H9 (cell line): Measurements from ENCODE around the gene TMEM240. TPM values are rescaled to one million over a fixed set of nuclear protein-coding genes. Genes with fewer than 3 reads are reported as not detected.

ENCODE experiments used
- DNase-seq: peaks from one replicate; pipeline ENCODE4 v3.0.0-alpha.2; 2017
- H2AFZ ChIP-seq: one replicate; pipeline ENCODE4 v1.6.1; 2013; ENCODE audit warnings: mild to moderate bottlenecking, low read length, control low read depth, moderate library complexity
- H2AK5ac ChIP-seq: 2 replicates; pipeline ENCODE4 v1.6.1; 2013; ENCODE audit warnings: low read length, control low read depth, mixed read lengths; ENCODE audit not compliant: insufficient read length
- H2BK120ac ChIP-seq: one replicate; pipeline ENCODE4 v1.6.1; 2013; ENCODE audit warnings: low read depth, mild to moderate bottlenecking, low read length, control low read depth, inconsistent platforms; ENCODE audit not compliant: poor library complexity, severe bottlenecking
- H2BK12ac ChIP-seq: 2 replicates; pipeline ENCODE4 v1.6.1; 2013; ENCODE audit warnings: low read length, control low read depth, mixed read lengths, low read depth; ENCODE audit not compliant: insufficient read length
- H2BK15ac ChIP-seq: 2 replicates; pipeline ENCODE4 v1.6.1; 2013; ENCODE audit warnings: low read depth, low read length, control low read depth
- H2BK20ac ChIP-seq: one replicate; pipeline ENCODE4 v1.6.1; 2013; ENCODE audit warnings: low read depth, mild to moderate bottlenecking, low read length, control low read depth, inconsistent platforms; ENCODE audit not compliant: poor library complexity, severe bottlenecking
- H2BK5ac ChIP-seq: 2 replicates; pipeline ENCODE4 v1.6.1; 2013; ENCODE audit warnings: low read length, control low read depth, mixed read lengths; ENCODE audit not compliant: insufficient read length
- H3K14ac ChIP-seq: 2 replicates; pipeline ENCODE4 v1.6.1; 2013; ENCODE audit warnings: low read length, control low read depth; ENCODE audit not compliant: insufficient read depth
- H3K18ac ChIP-seq: 2 replicates; pipeline ENCODE4 v1.6.1; 2013; ENCODE audit warnings: low read depth, mild to moderate bottlenecking, mixed read lengths, low read length, control low read depth; ENCODE audit not compliant: insufficient read length
- H3K23ac ChIP-seq: 2 replicates; pipeline ENCODE4 v1.6.1; 2013; ENCODE audit warnings: low read length, control low read depth, mixed read lengths, low read depth; ENCODE audit not compliant: insufficient read length
- H3K23me2 ChIP-seq: 2 replicates; pipeline ENCODE4 v1.6.1; 2013; ENCODE audit warnings: low read depth, mild to moderate bottlenecking, mixed read lengths, low read length, control low read depth; ENCODE audit not compliant: insufficient read length, poor library complexity, severe bottlenecking
- H3K27ac ChIP-seq: 2 replicates; pipeline ENCODE4 v1.5.1; 2013; ENCODE audit warnings: low read length, control low read depth, mixed read lengths, low read depth; ENCODE audit not compliant: insufficient read length
- H3K27me3 ChIP-seq: 2 replicates; pipeline ENCODE4 v1.6.1; 2013; ENCODE audit warnings: low read length, control low read depth, inconsistent platforms; ENCODE audit not compliant: insufficient read depth
- H3K4ac ChIP-seq: 2 replicates; pipeline ENCODE4 v1.6.1; 2013; ENCODE audit warnings: low read depth, mild to moderate bottlenecking, control low read depth, inconsistent platforms, low read length, moderate library complexity
- H3K4me1 ChIP-seq: 2 replicates; pipeline ENCODE4 v1.6.1; 2013; ENCODE audit warnings: low read length, control low read depth, inconsistent platforms; ENCODE audit not compliant: insufficient read depth
- H3K4me2 ChIP-seq: 2 replicates; pipeline ENCODE4 v1.6.1; 2013; ENCODE audit warnings: low read length, control low read depth, mixed read lengths; ENCODE audit not compliant: insufficient read length, insufficient read depth
- H3K56ac ChIP-seq: 2 replicates; pipeline ENCODE4 v1.6.1; 2013; ENCODE audit warnings: low read depth, mild to moderate bottlenecking, mixed read lengths, low read length, control low read depth; ENCODE audit not compliant: insufficient read length
- H3K79me1 ChIP-seq: 2 replicates; pipeline ENCODE4 v1.6.1; 2013; ENCODE audit warnings: low read depth, mild to moderate bottlenecking, moderate library complexity, low read length, control low read depth, inconsistent platforms; ENCODE audit not compliant: insufficient read depth, poor library complexity, severe bottlenecking
- H3K79me2 ChIP-seq: 2 replicates; pipeline ENCODE4 v1.6.1; 2013; ENCODE audit warnings: low read length, control low read depth, inconsistent platforms; ENCODE audit not compliant: insufficient read depth
- H3K9ac ChIP-seq: 2 replicates; pipeline ENCODE4 v1.6.1; 2013; ENCODE audit warnings: low read length, control low read depth, mixed read lengths; ENCODE audit not compliant: insufficient read length; ENCODE audit errors: extremely low read depth
- H3K9me3 ChIP-seq: one replicate; pipeline ENCODE4 v1.6.1; 2013; ENCODE audit warnings: low read depth, low read length, inconsistent platforms; ENCODE audit not compliant: control insufficient read depth
- H3T11ph ChIP-seq: one replicate; pipeline ENCODE4 v1.6.1; 2013; ENCODE audit warnings: mild to moderate bottlenecking, low read length, control low read depth, inconsistent platforms
- H4K20me1 ChIP-seq: one replicate; pipeline ENCODE4 v1.6.1; 2013; ENCODE audit not compliant: control insufficient read depth, insufficient read length, insufficient read depth
- H4K5ac ChIP-seq: 2 replicates; pipeline ENCODE4 v1.6.1; 2013; ENCODE audit warnings: low read depth, mild to moderate bottlenecking, mixed read lengths, low read length, control low read depth; ENCODE audit not compliant: insufficient read length
- H4K8ac ChIP-seq: replicated peaks from 2 replicates; pipeline ENCODE4 v1.6.1; 2013; ENCODE audit warnings: low read length, control low read depth, mixed read lengths, low read depth; ENCODE audit not compliant: insufficient read length
- H4K91ac ChIP-seq: 2 replicates; pipeline ENCODE4 v1.6.1; 2013; ENCODE audit warnings: low read depth, mild to moderate bottlenecking, moderate library complexity, mixed read lengths, low read length, control low read depth; ENCODE audit not compliant: insufficient read length
- H3K27ac Mint-ChIP-seq, 3 experiments: 2 replicates in 2 of 3; 3 replicates in 1 of 3; pipeline ENCODE4 v1.8.0; 2020 to 2021; ENCODE audit warnings: mixed read lengths in 3 of 3, mild to moderate bottlenecking in 1 of 3, moderate library complexity in 1 of 3
- H3K27me3 Mint-ChIP-seq: 2 replicates; pipeline ENCODE4 v1.8.0; 2021; ENCODE audit warnings: low read depth, mild to moderate bottlenecking, moderate library complexity, mixed read lengths
- H3K36me3 Mint-ChIP-seq, 3 experiments: 2 replicates in 2 of 3; 3 replicates in 1 of 3; pipeline ENCODE4 v1.8.0; 2020 to 2021; ENCODE audit warnings: low read depth in 3 of 3, mixed read lengths in 3 of 3; ENCODE audit not compliant: insufficient read depth in 1 of 3
- H3K4me1 Mint-ChIP-seq, 2 experiments: 2 replicates each; pipeline ENCODE4 v1.8.0; 2020; ENCODE audit warnings: mixed read lengths in 2 of 2
- H3K4me3 Mint-ChIP-seq, 2 experiments: 2 replicates in 1 of 2; 3 replicates in 1 of 2; pipeline ENCODE4 v1.8.0; 2020 to 2021; ENCODE audit warnings: mild to moderate bottlenecking in 2 of 2, mixed read lengths in 2 of 2, moderate library complexity in 1 of 2
- H3K9me3 Mint-ChIP-seq, 2 experiments: 2 replicates in 1 of 2; 3 replicates in 1 of 2; pipeline ENCODE4 v1.8.0; 2020; ENCODE audit warnings: mild to moderate bottlenecking in 2 of 2, mixed read lengths in 2 of 2, moderate library complexity in 1 of 2
- CTCF ChIP-seq: fragments of 200-600 bp; sonication (generic); conservative IDR thresholded peaks from 3 replicates; pipeline ENCODE4 v1.8.0; 2021; ENCODE audit warnings: antibody characterized with exemption, mild to moderate bottlenecking
- WGBS: extraction: QIAGEN DNeasy Blood & Tissue Kit; methylation state at CpG from one replicate; pipeline ENCODE4 v1.1.7; 2013; ENCODE audit warnings: missing lambda C conversion rate, low lambda C conversion rate, mixed read lengths; ENCODE audit not compliant: insufficient read length; ENCODE audit errors: extremely low coverage; 5-methylcytosine and 5-hydroxymethylcytosine counted together
- total RNA-seq: library from RNA; stranded (reverse); gene quantifications from 2 replicates; pipeline ENCODE4 v1.2.1, GENCODE V29; 2021

TMEM240 gene
- total RNA-seq, 1 experiment from 2014 or later: 8.7 TPM

- H3K9me3 ChIP-seq: no peaks in the 10 kb centered on the region
- H3T11ph ChIP-seq: no peak overlapping the region
- no peak overlapping the region for H4K5ac ChIP-seq
- no peak overlapping the region for H2BK12ac ChIP-seq
- H3K4me2 ChIP-seq: no peak overlapping the region
- H3K79me2 ChIP-seq: no peaks in the 10 kb centered on the region
- Mint-ChIP-seq H3K36me3 (peaks cover 0 to 7% (median 6%) of the 10 kb centered on the region in 3 experiments; a peak in 4 of 7 replicates), H3K4me1 (no peaks in the 10 kb centered on the region), H3K9me3 (no peaks in the 10 kb centered on the region), H3K4me3 (no peak overlapping the region), H3K27me3 (no peaks in the 10 kb centered on the region), H3K27ac (peak overlapping the region in 2 of 3 experiments; percentile 79 to 82; a peak in 3 of 7 replicates)
- H3K23ac ChIP-seq: no peak overlapping the region
- H3K23me2 ChIP-seq: no peaks in the 10 kb centered on the region
- H2AFZ ChIP-seq: no peak overlapping the region
- no peak overlapping the region for H2BK5ac ChIP-seq
- H4K20me1 ChIP-seq: no peaks in the 10 kb centered on the region
- H3K27ac ChIP-seq: no peak overlapping the region
- H2BK15ac ChIP-seq: no peak overlapping the region
- H3K79me1 ChIP-seq: no peaks in the 10 kb centered on the region
- no peaks in the 10 kb centered on the region for H3K4me1 ChIP-seq
- no peak overlapping the region for H3K14ac ChIP-seq
- no peak overlapping the region for H2AK5ac ChIP-seq
- TF ChIP-seq CTCF: no peak
- H3K56ac ChIP-seq: no peak overlapping the region
- no peak overlapping the region for H4K91ac ChIP-seq
- H2BK120ac ChIP-seq: no peak overlapping the region
- no peak overlapping the region for H2BK20ac ChIP-seq
- WGBS: no CpG with 5 or more reads among the region's 35 CpGs
- H3K9ac ChIP-seq: no peak overlapping the region
- no peak overlapping the region for H3K18ac ChIP-seq
- H3K4ac ChIP-seq: no peak overlapping the region
- H3K27me3 ChIP-seq: no peaks in the 10 kb centered on the region
- DNase-seq: no peak
- no peak overlapping the region for H4K8ac ChIP-seq
These were observed 13.5 kb upstream of the TMEM240 start for GRCh38 chr1:1553821-1554494.
